Gastrocnemius medialis (tissue), 4 donors: ENCODE results near the gene ZMAT3. TPM values are rescaled to one million over a fixed set of nuclear protein-coding genes. Genes with fewer than 3 reads are reported as not detected.

Experiments
- ATAC-seq, 2 donors: fragments of 150-250 bp; one replicate each; pipeline ENCODE4 v1.9.1; 2016
- DNase-seq, 2 donors: peaks; one replicate each; pipeline ENCODE4 v3.0.0-alpha.2; 2019
- H3K27ac ChIP-seq, 4 donors: fragments of 200-600 bp; sonication (generic); 1 replicate in 1 of 4; 2 replicates in 3 of 4; pipeline ENCODE4 v1.5.1; 2016 to 2018; ENCODE audit warnings: mild to moderate bottlenecking in 2 of 4, moderate library complexity in 1 of 4
- H3K27me3 ChIP-seq, 3 donors: fragments of 200-600 bp; sonication (generic) in 2 of 3; 1 replicate in 1 of 3; 2 replicates in 2 of 3; pipeline versions ENCODE4 v1.5.1 to v1.6.0; 2016 to 2019; ENCODE audit warnings: mild to moderate bottlenecking in 1 of 3, moderate library complexity in 1 of 3
- H3K36me3 ChIP-seq, 2 donors: fragments of 200-600 bp; sonication (generic) in 1 of 2; one replicate each; pipeline ENCODE4 v1.5.1; 2017 to 2018
- H3K4me1 ChIP-seq, 2 donors: fragments of 200-600 bp; sonication (generic) in 1 of 2; one replicate each; pipeline ENCODE4 v1.5.1; 2016 to 2017; ENCODE audit warnings: mild to moderate bottlenecking in 2 of 2
- H3K4me3 ChIP-seq, 4 donors: fragments of 200-600 bp; sonication (generic) in 3 of 4; 1 replicate in 1 of 4; 2 replicates in 3 of 4; pipeline ENCODE4 v1.5.1; 2016 to 2019; ENCODE audit warnings: mild to moderate bottlenecking in 2 of 4
- H3K9me3 ChIP-seq, 3 donors: fragments of 200-600 bp; sonication (generic) in 2 of 3; 1 replicate in 1 of 3; 2 replicates in 2 of 3; pipeline ENCODE4 v1.5.1; 2016 to 2019
- CTCF ChIP-seq, 5 experiments: fragments of 450-650 bp in 3 of 5; fragments of 200-600 bp in 2 of 5; sonication (generic) in 2 of 5; IDR thresholded peaks in 4 of 5; conservative IDR thresholded peaks in 1 of 5; 1 replicate in 4 of 5; 2 replicates in 1 of 5; pipeline ENCODE4 v1.5.1; 2016 to 2019; ENCODE audit warnings: antibody characterized with exemption in 5 of 5, mild to moderate bottlenecking in 3 of 5, moderate library complexity in 3 of 5
- POLR2A ChIP-seq, 2 donors: fragments of 450-650 bp; IDR thresholded peaks; one replicate each; pipeline ENCODE4 v1.6.1; 2017; ENCODE audit warnings: antibody characterized with exemption in 2 of 2, mild to moderate bottlenecking in 2 of 2, moderate library complexity in 2 of 2
- in situ Hi-C, 4 donors: fragments of 200-750 bp; cut with MboI; loops; one replicate each; pipeline versions ENCODE4 v1.15.0 to v1.8.0; 2017; ENCODE audit warnings: low sequenced_read_pairs in 4 of 4
- intact Hi-C: fragments of 100-400 bp; cut with DNase I; formaldehyde crosslinking; loops from one replicate; pipeline ENCODE4 v1.15.1; 2023; ENCODE audit warnings: low total_unique reads
- total RNA-seq, 4 donors: library from RNA; depleted of rRNA; stranded (reverse); fragments of >200 nt; gene quantifications; one replicate each; pipeline versions ENCODE4 v1.1.0 to v1.2.3, GENCODE V29; 2016

ZMAT3 gene
- total RNA-seq, 4 donors from 2014 or later: 3.8 to 9.7 (median 7.3) TPM

GRCh38 chr3:179015551-179016020 lies 56.0 kb downstream of the ZMAT3 start:
- intact Hi-C loops (loop anchor here (1.0 to 10.0 kb wide), 5 partner anchors 57 to 549 kb away; partner anchors contain the start of genes ACTL6A, PIK3CA and ZMAT3), in situ Hi-C loops (loop anchor here in 3 of 4 donors (5.0 to 25.0 kb wide), 2 partner anchors 302 to 547 kb away; partner anchors contain the start of gene ACTL6A (in 2 of the 3))
- Histone ChIP-seq H3K9me3 (no peaks in the 10 kb centered on the region), H3K4me3 (no peak overlapping the region), H3K27ac (no peak overlapping the region), H3K27me3 (no peaks in the 10 kb centered on the region), H3K36me3 (no peaks in the 10 kb centered on the region), H3K4me1 (peaks cover 0 to 10% of the 10 kb centered on the region in 2 donors)
- peak; percentile 65 to 83 for ATAC-seq
- TF ChIP-seq CTCF (IDR thresholded peaks at IDR 0.05 in 4 of 5, conservative IDR thresholded peaks at IDR 0.05 in 1 of 5): peak; percentile 62 to 82 (median 74)
- TF ChIP-seq POLR2A (IDR thresholded peaks at IDR 0.05): no peak
- DNase-seq: no peak

GRCh38 chr3:179005706-179006105 lies 65.9 kb downstream of the ZMAT3 start:
- Histone ChIP-seq H3K27ac (no peak overlapping the region), H3K4me3 (no peak overlapping the region), H3K9me3 (no peaks in the 10 kb centered on the region), H3K36me3 (no peaks in the 10 kb centered on the region), H3K4me1 (no peaks in the 10 kb centered on the region), H3K27me3 (no peaks in the 10 kb centered on the region)
- ATAC-seq (no peak), DNase-seq (no peak)
- intact Hi-C loops (no loop called here), in situ Hi-C loops (loop anchor here in 2 of 4 donors (25.0 kb wide), 1 partner anchor 557 kb away; the partner anchor contains the start of gene ACTL6A (in 2 of the 2))
- no peak for TF ChIP-seq POLR2A (IDR thresholded peaks at IDR 0.05)
- TF ChIP-seq CTCF (IDR thresholded peaks at IDR 0.05 in 4 of 5, conservative IDR thresholded peaks at IDR 0.05 in 1 of 5): no peak

GRCh38 chr3:179005213-179005612 lies 66.4 kb downstream of the ZMAT3 start:
- H3K4me3 ChIP-seq: no peak overlapping the region
- H3K27me3 ChIP-seq: no peaks in the 10 kb centered on the region
- H3K36me3 ChIP-seq: no peaks in the 10 kb centered on the region
- ATAC-seq (no peak), DNase-seq (no peak)
- no peaks in the 10 kb centered on the region for H3K9me3 ChIP-seq
- TF ChIP-seq POLR2A (IDR thresholded peaks at IDR 0.05) (no peak), CTCF (IDR thresholded peaks at IDR 0.05 in 4 of 5, conservative IDR thresholded peaks at IDR 0.05 in 1 of 5) (no peak)
- in situ Hi-C loops (loop anchor here in 2 of 4 donors (25.0 kb wide), 1 partner anchor 557 kb away; the partner anchor contains the start of gene ACTL6A (in 2 of the 2)), intact Hi-C loops (no loop called here)
- H3K27ac ChIP-seq: no peak overlapping the region
- no peaks in the 10 kb centered on the region for H3K4me1 ChIP-seq

GRCh38 chr3:179000659-179001058 lies 71.0 kb downstream of the ZMAT3 start:
- TF ChIP-seq POLR2A (IDR thresholded peaks at IDR 0.05): no peak
- no peak for TF ChIP-seq CTCF (IDR thresholded peaks at IDR 0.05 in 4 of 5, conservative IDR thresholded peaks at IDR 0.05 in 1 of 5)

More at GRCh38 chr3:179000659-179001058, 71.0 kb downstream of the ZMAT3 start:
- Histone ChIP-seq H3K4me1 (no peaks in the 10 kb centered on the region), H3K27me3 (no peaks in the 10 kb centered on the region), H3K36me3 (no peaks in the 10 kb centered on the region), H3K27ac (no peak overlapping the region), H3K9me3 (no peaks in the 10 kb centered on the region), H3K4me3 (no peak overlapping the region)
- in situ Hi-C loops: loop anchor here in 2 of 4 donors (25.0 kb wide), 1 partner anchor 562 kb away; the partner anchor contains the start of gene ACTL6A (in 2 of the 2)
- DNase-seq: no peak
- ATAC-seq: no peak
- intact Hi-C loops: no loop called here
